Hepatocyte (in vitro differentiated cells): ENCODE measurements around the gene SYNDIG1. TPM values are rescaled to one million over a fixed set of nuclear protein-coding genes. Genes with fewer than 3 reads are reported as not detected.

Experiments used
- DNase-seq: peaks from one replicate; pipeline ENCODE4 v3.0.0-alpha.2; 2016; ENCODE audit warnings: low spot score
- H2AFZ ChIP-seq: fragments of 200-600 bp; sonication (generic); 2 replicates; pipeline ENCODE4 v1.6.0; 2016; ENCODE audit warnings: antibody characterized with exemption, mild to moderate bottlenecking
- H3K27ac ChIP-seq: fragments of 200-600 bp; sonication (generic); 2 replicates; pipeline ENCODE4 v1.5.1; 2016; ENCODE audit warnings: mild to moderate bottlenecking
- H3K27me3 ChIP-seq: fragments of 200-600 bp; sonication (generic); 2 replicates; pipeline ENCODE4 v1.6.1; 2016
- H3K36me3 ChIP-seq: fragments of 200-600 bp; sonication (generic); replicated peaks from 2 replicates; pipeline ENCODE4 v1.5.1; 2016; ENCODE audit warnings: low read depth; ENCODE audit not compliant: insufficient read depth
- H3K4me1 ChIP-seq: fragments of 200-600 bp; sonication (generic); 2 replicates; pipeline ENCODE4 v1.5.1; 2016; ENCODE audit warnings: mild to moderate bottlenecking, moderate library complexity; ENCODE audit not compliant: insufficient read depth
- H3K4me2 ChIP-seq: fragments of 200-600 bp; sonication (generic); 2 replicates; pipeline ENCODE4 v1.6.0; 2016
- H3K4me3 ChIP-seq: fragments of 200-600 bp; sonication (generic); 2 replicates; pipeline ENCODE4 v1.5.1; 2016; ENCODE audit warnings: mild to moderate bottlenecking
- H3K79me2 ChIP-seq: fragments of 200-600 bp; sonication (generic); 2 replicates; pipeline ENCODE4 v1.6.0; 2017; ENCODE audit warnings: mild to moderate bottlenecking
- H3K9me2 ChIP-seq: fragments of 200-600 bp; sonication (generic); replicated peaks from 2 replicates; pipeline ENCODE4 v1.6.0; 2017; ENCODE audit warnings: mild to moderate bottlenecking; ENCODE audit not compliant: insufficient read depth
- H3K9me3 ChIP-seq: fragments of 200-600 bp; sonication (generic); 2 replicates; pipeline ENCODE4 v1.5.1; 2016; ENCODE audit warnings: low read depth, mild to moderate bottlenecking
- H4K20me1 ChIP-seq: fragments of 200-600 bp; sonication (generic); 2 replicates; pipeline ENCODE4 v1.6.0; 2016; ENCODE audit warnings: mild to moderate bottlenecking; ENCODE audit not compliant: insufficient read depth, poor library complexity, severe bottlenecking
- EZH2 ChIP-seq: fragments of 200-600 bp; sonication (generic); IDR thresholded peaks from 2 replicates; pipeline ENCODE4 v1.6.1; 2016; ENCODE audit warnings: antibody characterized with exemption, mild to moderate bottlenecking, borderline replicate concordance
- EZH2phosphoT487 ChIP-seq: fragments of 200-600 bp; sonication (generic); IDR thresholded peaks from one replicate; pipeline ENCODE4 v1.6.1; 2018; ENCODE audit warnings: antibody characterized with exemption, mild to moderate bottlenecking, low read depth, moderate library complexity; ENCODE audit not compliant: unreplicated experiment, severe bottlenecking
- WGBS: methylation state at CpG from one replicate; pipeline ENCODE4 v1.1.6; 2016; ENCODE audit warnings: low lambda C conversion rate; ENCODE audit errors: missing lambda C conversion rate; 5-methylcytosine and 5-hydroxymethylcytosine counted together
- polyA plus RNA-seq: library from polyadenylated mRNA; unstranded; fragments of >200 nt; fragmentation: Nextera tagmentation; extraction: Ambion mirVana; gene quantifications from 2 replicates; pipeline ENCODE4 v1.2.1, GENCODE V29; 2016
- total RNA-seq: library from RNA; depleted of rRNA; stranded (reverse); fragments of >200 nt; gene quantifications from 2 replicates; pipeline ENCODE4 v1.2.3, GENCODE V29; 2014
- TF ChIP-seq, protein P1 (sequence below): fragments of 200-600 bp; sonication (generic); IDR thresholded peaks from 2 replicates; pipeline ENCODE4 v1.5.1; 2016; ENCODE audit warnings: antibody characterized with exemption, mild to moderate bottlenecking; ENCODE audit not compliant: poor library complexity

Gene SYNDIG1
- total and polyA plus RNA-seq, 2 experiments from 2014 or later: 1.5 to 2.3 TPM

DNA sequence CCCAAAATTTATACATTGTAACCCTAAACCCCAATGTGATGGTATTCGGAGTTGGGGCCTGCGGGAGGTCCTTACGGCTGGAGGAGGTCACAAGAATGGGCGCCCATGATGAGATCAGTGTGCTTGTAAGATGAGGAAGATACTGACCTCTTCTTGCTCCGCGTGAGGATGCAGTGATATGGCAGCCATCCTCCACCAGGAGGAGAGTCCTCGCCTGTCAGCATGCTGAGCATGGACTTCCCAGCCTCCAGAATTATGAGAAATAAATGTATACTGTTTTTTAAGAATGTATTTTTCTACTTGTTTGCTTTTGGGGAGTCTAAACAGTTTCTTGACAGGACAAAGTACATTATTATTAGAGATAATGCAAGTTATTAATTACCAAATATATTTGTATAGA is 8.7 kb upstream of the SYNDIG1 start:
- TF ChIP-seq EZH2phosphoT487 (no peak), EZH2 (no peak)
- TF ChIP-seq, protein P1, sequence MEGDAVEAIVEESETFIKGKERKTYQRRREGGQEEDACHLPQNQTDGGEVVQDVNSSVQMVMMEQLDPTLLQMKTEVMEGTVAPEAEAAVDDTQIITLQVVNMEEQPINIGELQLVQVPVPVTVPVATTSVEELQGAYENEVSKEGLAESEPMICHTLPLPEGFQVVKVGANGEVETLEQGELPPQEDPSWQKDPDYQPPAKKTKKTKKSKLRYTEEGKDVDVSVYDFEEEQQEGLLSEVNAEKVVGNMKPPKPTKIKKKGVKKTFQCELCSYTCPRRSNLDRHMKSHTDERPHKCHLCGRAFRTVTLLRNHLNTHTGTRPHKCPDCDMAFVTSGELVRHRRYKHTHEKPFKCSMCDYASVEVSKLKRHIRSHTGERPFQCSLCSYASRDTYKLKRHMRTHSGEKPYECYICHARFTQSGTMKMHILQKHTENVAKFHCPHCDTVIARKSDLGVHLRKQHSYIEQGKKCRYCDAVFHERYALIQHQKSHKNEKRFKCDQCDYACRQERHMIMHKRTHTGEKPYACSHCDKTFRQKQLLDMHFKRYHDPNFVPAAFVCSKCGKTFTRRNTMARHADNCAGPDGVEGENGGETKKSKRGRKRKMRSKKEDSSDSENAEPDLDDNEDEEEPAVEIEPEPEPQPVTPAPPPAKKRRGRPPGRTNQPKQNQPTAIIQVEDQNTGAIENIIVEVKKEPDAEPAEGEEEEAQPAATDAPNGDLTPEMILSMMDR: no peak
- WGBS: 93% methylated on average over 7 of the region's 7 CpGs

GRCh38 chr20:24461848-24462247 is 7.6 kb upstream of the SYNDIG1 start:
- no peaks in the 10 kb centered on the region for H3K4me1 ChIP-seq
- H3K79me2 ChIP-seq: no peaks in the 10 kb centered on the region
- no peak for DNase-seq
- H3K9me2 ChIP-seq: no peaks in the 10 kb centered on the region
- H3K27ac ChIP-seq: no peak overlapping the region
- H3K36me3 ChIP-seq: no peaks in the 10 kb centered on the region
- no peaks in the 10 kb centered on the region for H4K20me1 ChIP-seq
- no peak overlapping the region for H3K4me3 ChIP-seq
- no peaks in the 10 kb centered on the region for H3K9me3 ChIP-seq
- TF ChIP-seq EZH2 (no peak), EZH2phosphoT487 (no peak)
- TF ChIP-seq, protein P1: no peak
- no peak overlapping the region for H2AFZ ChIP-seq
- 93% methylated on average over 3 of the region's 3 CpGs for WGBS
- peaks cover 12% of the 10 kb centered on the region for H3K27me3 ChIP-seq
- H3K4me2 ChIP-seq: no peak overlapping the region

More for the DNA sequence above, 8.7 kb upstream of the SYNDIG1 start:
- H3K9me2 ChIP-seq: no peaks in the 10 kb centered on the region
- peaks cover 5% of the 10 kb centered on the region for H3K27me3 ChIP-seq
- no peak overlapping the region for H3K27ac ChIP-seq
- no peak for DNase-seq
- H2AFZ ChIP-seq: no peak overlapping the region
- H3K4me3 ChIP-seq: no peak overlapping the region
- H3K9me3 ChIP-seq: no peaks in the 10 kb centered on the region
- no peak overlapping the region for H3K4me2 ChIP-seq
- no peaks in the 10 kb centered on the region for H3K79me2 ChIP-seq
- no peaks in the 10 kb centered on the region for H4K20me1 ChIP-seq
- H3K36me3 ChIP-seq: no peaks in the 10 kb centered on the region
- no peaks in the 10 kb centered on the region for H3K4me1 ChIP-seq

DNA sequence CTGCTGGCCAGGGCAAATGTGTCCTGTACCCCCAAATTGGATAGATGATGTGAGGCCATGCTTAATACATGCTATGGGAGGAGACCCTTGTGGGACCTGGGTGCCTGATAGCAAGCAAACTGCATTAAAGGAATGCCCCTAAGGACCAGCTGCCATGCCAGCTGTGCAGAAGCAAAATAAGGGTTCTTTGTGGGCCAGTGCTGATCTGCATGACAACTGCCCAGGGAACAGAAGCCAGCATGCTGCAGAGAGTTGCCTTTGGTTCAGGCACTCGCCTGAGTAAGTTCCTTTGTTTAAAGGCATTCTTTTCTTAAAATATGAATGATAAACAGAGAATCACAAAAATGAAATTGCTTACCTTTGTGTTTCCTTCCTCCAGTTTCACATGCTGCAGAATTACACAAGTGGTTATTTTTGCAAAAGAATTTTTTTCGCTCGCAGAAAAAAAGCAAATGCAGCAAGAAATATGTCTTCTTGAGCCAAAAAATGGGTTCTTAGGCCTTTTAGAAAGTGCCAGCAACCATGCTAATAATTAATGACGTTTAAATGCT is 6.9 kb upstream of the SYNDIG1 start:
- no peaks in the 10 kb centered on the region for H3K79me2 ChIP-seq
- H3K9me3 ChIP-seq: no peaks in the 10 kb centered on the region
- no peaks in the 10 kb centered on the region for H4K20me1 ChIP-seq
- no peak for DNase-seq
- no peak overlapping the region for H3K4me3 ChIP-seq
- WGBS: 66% methylated on average over 4 of the region's 4 CpGs
- TF ChIP-seq, protein P1: no peak
- TF ChIP-seq EZH2phosphoT487 (no peak), EZH2 (no peak)
- H2AFZ ChIP-seq: no peak overlapping the region
- H3K27me3 ChIP-seq: peaks cover 19% of the 10 kb centered on the region
- H3K36me3 ChIP-seq: no peaks in the 10 kb centered on the region
- H3K4me2 ChIP-seq: no peak overlapping the region
- no peaks in the 10 kb centered on the region for H3K9me2 ChIP-seq
- H3K27ac ChIP-seq: no peak overlapping the region
- H3K4me1 ChIP-seq: no peaks in the 10 kb centered on the region

DNA sequence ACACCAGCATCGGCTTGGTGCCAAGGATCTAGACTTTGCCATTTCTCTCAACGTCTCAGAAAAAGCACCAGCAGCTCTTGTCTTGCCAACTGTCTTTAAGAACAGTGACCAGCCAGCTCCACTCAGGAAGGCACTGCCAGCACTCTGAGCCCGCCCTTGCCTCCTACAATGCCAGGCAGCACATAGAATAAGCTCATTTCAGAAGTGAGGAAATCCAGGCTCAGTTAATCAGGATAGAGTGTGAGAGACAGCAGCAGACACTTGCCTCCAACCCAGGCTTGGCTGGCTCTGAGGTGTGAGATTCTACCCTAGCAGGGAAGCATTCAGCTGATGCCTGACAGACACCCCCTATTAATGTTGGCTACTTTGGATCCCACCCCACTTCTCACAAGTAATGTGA is 4.3 kb upstream of the SYNDIG1 start:
- H3K4me2 ChIP-seq: no peak overlapping the region
- 83% methylated on average over 3 of the region's 3 CpGs for WGBS
- H3K4me3 ChIP-seq: no peak overlapping the region
- H2AFZ ChIP-seq: no peak overlapping the region
- no peaks in the 10 kb centered on the region for H3K9me2 ChIP-seq
- H3K27ac ChIP-seq: no peak overlapping the region
- TF ChIP-seq EZH2phosphoT487 (no peak), EZH2 (no peak)
- TF ChIP-seq, protein P1: no peak
- no peaks in the 10 kb centered on the region for H3K36me3 ChIP-seq
- H3K27me3 ChIP-seq: peaks cover 38% of the 10 kb centered on the region
- peaks cover 1% of the 10 kb centered on the region for H3K4me1 ChIP-seq
- DNase-seq: no peak
- H3K9me3 ChIP-seq: no peaks in the 10 kb centered on the region
- no peaks in the 10 kb centered on the region for H4K20me1 ChIP-seq
- H3K79me2 ChIP-seq: no peaks in the 10 kb centered on the region
